OCI-LY1 (cell line): Measurements from ENCODE around the gene POGLUT3.

Source experiments
- EZH2 ChIP-seq: fragments of 200-600 bp; sonication (generic), shearing (Covaris generic); IDR thresholded peaks from 2 replicates; pipeline ENCODE4 v1.8.0; 2017; ENCODE audit warnings: borderline replicate concordance, mixed run types, mild to moderate bottlenecking, antibody characterized with exemption, low read length, moderate library complexity, mixed read lengths
- TF ChIP-seq, protein P1 (sequence below): fragments of 200-600 bp; sonication (generic), shearing (Covaris generic); IDR thresholded peaks from 2 replicates; pipeline ENCODE4 v1.5.1; 2017; ENCODE audit warnings: mild to moderate bottlenecking, antibody characterized with exemption, low read length, moderate library complexity, mixed read lengths

DNA sequence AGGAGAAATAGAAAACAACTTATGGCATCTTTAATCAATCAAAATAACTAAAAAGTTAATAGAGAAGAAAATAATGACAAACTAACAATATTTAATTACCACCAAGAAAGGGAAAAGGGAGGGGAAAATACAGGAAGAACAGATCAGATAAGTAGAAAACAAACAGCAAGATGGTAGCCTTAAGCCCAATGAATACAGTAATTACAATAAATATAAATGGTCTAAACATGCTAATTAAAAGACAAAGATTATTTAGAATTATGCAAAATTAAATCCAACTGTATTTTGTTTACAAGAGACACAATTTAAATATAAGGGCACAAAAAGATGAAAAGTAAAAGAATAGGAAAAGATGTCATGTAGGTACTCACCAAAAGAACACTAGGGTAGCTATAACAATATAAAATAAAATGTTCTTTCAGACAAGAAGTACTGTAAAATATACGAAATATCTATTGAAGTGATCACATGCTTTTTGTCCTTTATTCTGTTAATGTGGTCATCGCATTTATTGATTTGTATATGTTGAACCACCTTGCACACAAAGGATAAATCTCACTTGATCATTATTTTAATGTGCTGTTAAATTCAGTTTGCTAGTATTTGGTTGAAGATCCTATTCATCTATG, 44.9 kb downstream of the POGLUT3 start:
- TF ChIP-seq EZH2, result no peak
- TF ChIP-seq, protein P1, sequence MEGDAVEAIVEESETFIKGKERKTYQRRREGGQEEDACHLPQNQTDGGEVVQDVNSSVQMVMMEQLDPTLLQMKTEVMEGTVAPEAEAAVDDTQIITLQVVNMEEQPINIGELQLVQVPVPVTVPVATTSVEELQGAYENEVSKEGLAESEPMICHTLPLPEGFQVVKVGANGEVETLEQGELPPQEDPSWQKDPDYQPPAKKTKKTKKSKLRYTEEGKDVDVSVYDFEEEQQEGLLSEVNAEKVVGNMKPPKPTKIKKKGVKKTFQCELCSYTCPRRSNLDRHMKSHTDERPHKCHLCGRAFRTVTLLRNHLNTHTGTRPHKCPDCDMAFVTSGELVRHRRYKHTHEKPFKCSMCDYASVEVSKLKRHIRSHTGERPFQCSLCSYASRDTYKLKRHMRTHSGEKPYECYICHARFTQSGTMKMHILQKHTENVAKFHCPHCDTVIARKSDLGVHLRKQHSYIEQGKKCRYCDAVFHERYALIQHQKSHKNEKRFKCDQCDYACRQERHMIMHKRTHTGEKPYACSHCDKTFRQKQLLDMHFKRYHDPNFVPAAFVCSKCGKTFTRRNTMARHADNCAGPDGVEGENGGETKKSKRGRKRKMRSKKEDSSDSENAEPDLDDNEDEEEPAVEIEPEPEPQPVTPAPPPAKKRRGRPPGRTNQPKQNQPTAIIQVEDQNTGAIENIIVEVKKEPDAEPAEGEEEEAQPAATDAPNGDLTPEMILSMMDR, result no peak
